Stimulated activated naive CD8-positive, alpha-beta T cell treated with anti-CD3 and anti-CD28 coated beads, Interleukin-15, amount 100 ng/mL, for 72 hours (primary cell): ENCODE measurements around the gene ARL15.
"Not testable (repeated sequence)": the region's sequence is repeated elsewhere in the genome, so short reads cannot be mapped to it uniquely, and the experiment has no call there.

Source experiments
- ATAC-seq: fragments of 150-1000 bp; cut with Tn5 transposase; 2 replicates; pipeline ENCODE4 v1.10.0; 2021; ENCODE audit warnings: mild to moderate bottlenecking, moderate library complexity
- DNase-seq, 2 donors: peaks; one replicate each; pipeline ENCODE4 v3.0.0; 2021 to 2022
- H3K27ac Mint-ChIP-seq, 2 donors: one replicate each; pipeline ENCODE4 v1.8.0; 2022; ENCODE audit warnings: mild to moderate bottlenecking in 2 of 2, mixed read lengths in 2 of 2, moderate library complexity in 2 of 2
- H3K27me3 Mint-ChIP-seq: one replicate; pipeline ENCODE4 v1.8.0; 2022; ENCODE audit warnings: mixed read lengths
- H3K4me1 Mint-ChIP-seq: one replicate; pipeline ENCODE4 v1.8.0; 2022; ENCODE audit warnings: mild to moderate bottlenecking, mixed read lengths
- H3K4me3 Mint-ChIP-seq, 2 donors: one replicate each; pipeline ENCODE4 v1.8.0; 2022; ENCODE audit warnings: mild to moderate bottlenecking in 2 of 2, mixed read lengths in 2 of 2, moderate library complexity in 1 of 2
- H3K9me3 Mint-ChIP-seq, 2 donors: one replicate each; pipeline ENCODE4 v1.8.0; 2022; ENCODE audit warnings: mixed read lengths in 2 of 2

The ARL15 gene

DNA sequence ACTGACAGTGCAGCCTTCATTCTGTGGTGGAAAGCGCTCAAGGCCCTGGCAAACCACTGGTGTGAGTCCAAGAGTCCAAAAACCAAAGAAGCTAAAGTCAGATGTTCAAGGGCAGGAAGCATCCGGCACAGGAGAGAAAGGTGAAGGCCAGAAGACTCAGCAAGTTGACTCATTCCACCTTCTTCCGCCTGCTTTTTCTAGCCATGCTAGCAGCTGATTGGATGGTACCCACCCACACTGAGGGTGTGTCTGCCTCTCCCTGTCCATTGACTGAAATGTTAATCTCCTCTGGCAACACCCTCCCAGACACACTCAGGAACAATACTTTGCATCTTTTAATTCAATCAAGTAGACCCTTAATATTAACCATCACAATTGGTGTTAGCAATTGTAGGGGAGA is 453.9 kb downstream of the ARL15 start:
- DNase-seq (no peak), ATAC-seq (no peak)
- Mint-ChIP-seq H3K4me1 (no peaks in the 10 kb centered on the region), H3K27ac (no peak overlapping the region), H3K4me3 (no peak overlapping the region), H3K9me3 (peaks cover 11 to 21% of the 10 kb centered on the region in 2 donors), H3K27me3 (no peaks in the 10 kb centered on the region)

DNA sequence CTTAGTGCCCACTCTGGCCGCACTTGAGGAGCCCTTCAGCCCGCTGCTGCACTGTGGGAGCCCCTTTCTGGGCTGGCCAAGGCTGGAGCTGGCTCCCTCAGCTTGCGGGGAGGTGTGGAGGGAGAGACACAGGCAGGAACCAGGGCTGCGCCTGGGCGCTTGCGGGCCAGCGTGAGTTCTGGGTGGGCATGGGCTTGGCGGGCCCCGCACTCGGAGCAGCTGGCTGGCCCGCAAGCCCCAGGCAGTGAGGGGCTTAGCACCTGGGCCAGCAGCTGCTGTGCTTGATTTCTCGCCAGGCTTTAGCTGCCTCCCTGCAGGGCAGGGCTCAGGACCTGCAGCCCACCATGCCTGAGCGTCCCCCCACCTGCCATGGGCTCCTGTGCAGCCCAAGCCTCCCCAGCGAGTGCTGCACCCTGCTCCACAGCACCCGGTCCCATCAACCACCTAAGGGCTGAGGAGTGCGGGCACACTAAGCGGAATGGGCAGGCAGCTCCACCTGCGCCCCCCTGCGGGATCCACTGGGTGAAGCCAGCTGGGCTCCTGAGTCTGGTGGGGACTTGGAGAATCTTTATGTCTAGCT is 473.4 kb downstream of the ARL15 start:
- H3K4me3 Mint-ChIP-seq, ATAC-seq: not testable (repeated sequence)
- peaks cover 9 to 15% of the 10 kb centered on the region in 2 donors for H3K9me3 Mint-ChIP-seq

DNA sequence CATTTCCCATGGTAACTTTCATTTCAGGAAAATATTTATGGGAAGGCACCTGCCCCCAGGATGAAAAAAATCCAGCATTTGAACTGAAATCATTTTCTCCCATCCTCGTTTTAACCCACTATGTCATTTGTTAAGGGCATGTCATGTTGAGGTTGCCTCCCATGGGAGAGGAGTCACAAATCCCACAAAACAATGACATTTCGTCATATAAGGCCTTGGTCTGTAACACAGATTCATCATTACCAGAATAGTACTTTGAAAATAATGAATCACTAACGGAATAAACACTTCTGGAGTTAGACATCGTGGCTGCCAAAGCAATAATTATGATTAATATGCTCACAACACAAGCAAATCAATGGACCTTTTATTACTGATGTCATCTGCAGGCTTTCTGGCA is 475.9 kb downstream of the ARL15 start:
- ATAC-seq: no peak
- Mint-ChIP-seq H3K27ac (no peak overlapping the region), H3K4me3 (no peak overlapping the region)

More for the DNA sequence above, 473.4 kb downstream of the ARL15 start:
- not testable (repeated sequence) for H3K27me3 Mint-ChIP-seq, H3K4me1 Mint-ChIP-seq, H3K27ac Mint-ChIP-seq, DNase-seq

More for the DNA sequence above, 475.9 kb downstream of the ARL15 start:
- H3K9me3 Mint-ChIP-seq: no peaks in the 10 kb centered on the region
- H3K4me1 Mint-ChIP-seq: no peaks in the 10 kb centered on the region
- no peak for DNase-seq
- H3K27me3 Mint-ChIP-seq: no peaks in the 10 kb centered on the region
